Stimulated activated CD4-positive, alpha-beta T cell treated with anti-CD3 and anti-CD28 coated beads, TNF-alpha, amount 100 ng/mL, for 48 hours (primary cell): ENCODE results near the gene ACTG1.

Experiments
- DNase-seq, 3 donors: peaks; one replicate each; pipeline ENCODE4 v3.0.0-alpha.2; 2020; ENCODE audit warnings: low read depth in 3 of 3

The ACTG1 gene

GRCh38 chr17:81463506-81463905, 49.1 kb downstream of the ACTG1 start:
- no peak for DNase-seq

DNA sequence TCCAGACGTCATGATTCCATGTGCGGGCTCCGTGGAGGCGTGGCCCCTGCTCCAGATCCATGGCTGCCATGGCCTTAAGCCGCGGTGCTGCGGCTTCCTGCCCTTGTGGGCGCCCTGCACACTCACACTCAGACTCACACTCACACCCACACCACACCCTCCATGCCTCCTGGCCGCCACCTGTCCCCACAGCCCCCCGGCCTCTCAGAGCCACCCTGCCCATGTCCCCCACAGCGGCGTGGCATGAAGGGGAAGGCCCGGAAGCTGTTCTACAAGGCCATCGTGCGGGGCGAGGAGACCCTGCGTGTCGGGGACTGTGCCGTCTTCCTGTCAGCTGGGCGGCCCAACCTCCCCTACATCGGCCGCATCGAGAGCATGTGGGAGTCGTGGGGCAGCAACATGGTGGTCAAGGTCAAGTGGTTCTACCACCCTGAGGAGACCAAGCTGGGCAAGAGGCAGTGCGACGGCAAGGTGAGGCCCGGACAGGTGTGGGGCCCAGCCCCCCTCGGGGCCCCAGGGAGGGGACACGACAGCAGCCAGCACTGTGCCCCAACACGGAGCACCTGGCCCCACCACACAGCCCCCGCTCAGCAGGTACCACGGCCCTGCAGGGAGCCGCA, 50.0 kb downstream of the ACTG1 start:
- DNase-seq: no peak

DNA sequence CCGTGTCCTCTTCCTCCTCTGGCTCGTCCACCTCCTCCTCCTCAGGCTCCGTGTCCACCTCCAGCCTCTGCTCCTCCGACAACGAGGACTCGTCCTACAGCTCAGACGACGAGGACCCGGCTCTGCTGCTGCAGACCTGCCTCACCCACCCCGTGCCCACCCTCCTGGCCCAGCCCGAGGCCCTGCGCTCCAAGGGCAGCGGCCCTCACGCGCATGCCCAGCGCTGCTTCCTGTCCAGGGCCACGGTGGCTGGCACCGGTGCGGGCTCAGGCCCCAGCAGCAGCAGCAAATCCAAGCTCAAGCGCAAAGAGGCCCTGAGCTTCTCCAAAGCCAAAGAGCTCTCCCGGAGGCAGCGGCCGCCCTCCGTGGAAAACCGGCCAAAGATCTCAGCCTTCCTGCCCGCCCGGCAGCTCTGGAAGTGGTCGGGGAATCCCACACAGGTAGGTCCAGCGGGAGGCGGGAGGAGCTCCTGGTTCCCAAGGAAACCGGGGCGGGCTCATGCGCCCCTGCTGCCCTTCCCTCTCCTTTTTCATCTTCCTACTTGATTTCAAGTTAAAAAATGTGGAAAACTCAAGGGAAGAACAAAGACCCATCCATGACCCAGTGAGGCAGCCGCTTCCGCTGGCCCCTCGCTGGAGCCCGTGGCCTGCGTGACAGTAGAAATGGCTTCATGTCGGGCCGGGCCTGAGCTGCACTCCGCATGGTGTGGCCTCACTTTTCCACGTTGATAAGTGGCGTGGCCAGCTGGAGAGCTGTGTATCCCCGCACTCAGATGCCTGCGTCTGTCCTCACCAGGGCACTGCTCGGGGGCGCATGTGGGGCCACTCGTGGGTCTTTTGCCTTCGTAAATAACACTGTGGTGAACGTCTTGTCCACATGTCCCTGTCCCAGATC, 50.7 kb downstream of the ACTG1 start:
- DNase-seq: no peak

- no peak for DNase-seq
Observed at GRCh38 chr17:81460856-81461460, 51.6 kb downstream of the ACTG1 start.
